Measurements from ENCODE around the gene IL3RA. TPM values are rescaled to one million over a fixed set of nuclear protein-coding genes. Genes with fewer than 3 reads are reported as not detected.
A peak's percentile ranks its signal among the peaks of the same experiment; 100 is the strongest.
"Not testable (repeated sequence)": the region's sequence is repeated elsewhere in the genome, so short reads cannot be mapped to it uniquely, and the experiment has no call there.

Gene IL3RA
- total RNA-seq, 2 experiments from 2014 or later: 0.37 to 0.63 TPM

GRCh38 chrX:1361275-1361674 is 24.7 kb downstream of the IL3RA start:
- POLR2A ChIA-PET: no interaction called here
- Mint-ChIP-seq H3K27me3 (no peaks in the 10 kb centered on the region), H3K9me3 (ENCODE audit: low read depth) (peaks cover 6% of the 10 kb centered on the region), H3K4me3 (no peak overlapping the region), H3K27ac (no peak overlapping the region), H3K36me3 (ENCODE audit: low read depth) (peaks cover 31% of the 10 kb centered on the region), H3K4me1 (peaks cover 3% of the 10 kb centered on the region)
- intact Hi-C loops (cut with DNase I, micrococcal nuclease): no loop called here
- CTCF ChIA-PET: no interaction called here
- ATAC-seq: peak; percentile 44
- peak; percentile 48 for DNase-seq

- POLR2A ChIA-PET: no interaction called here
- intact Hi-C loops (cut with DNase I, micrococcal nuclease): no loop called here
- H3K9me3 Mint-ChIP-seq (ENCODE audit: low read depth): peaks cover 6% of the 10 kb centered on the region
- H3K27me3 Mint-ChIP-seq: no peaks in the 10 kb centered on the region
- no peak for ATAC-seq
- peak overlapping the region; percentile 40 for H3K27ac Mint-ChIP-seq
- DNase-seq: no peak
- H3K36me3 Mint-ChIP-seq (ENCODE audit: low read depth): peaks cover 31% of the 10 kb centered on the region
- H3K4me3 Mint-ChIP-seq: no peak overlapping the region
- H3K4me1 Mint-ChIP-seq: peaks cover 3% of the 10 kb centered on the region
- CTCF ChIA-PET: no interaction called here
Observed at GRCh38 chrX:1361910-1362309, 25.3 kb downstream of the IL3RA start.

GRCh38 chrX:1366363-1366762 is 29.8 kb downstream of the IL3RA start:
- intact Hi-C loops (cut with DNase I, micrococcal nuclease); POLR2A ChIA-PET; H3K4me1 Mint-ChIP-seq; H3K4me3 Mint-ChIP-seq; CTCF ChIA-PET; ATAC-seq; H3K27ac Mint-ChIP-seq; DNase-seq; H3K27me3 Mint-ChIP-seq; H3K9me3 Mint-ChIP-seq (ENCODE audit: low read depth): not testable (repeated sequence)
- H3K36me3 Mint-ChIP-seq (ENCODE audit: low read depth): peaks cover 13% of the 10 kb centered on the region

- H3K36me3 Mint-ChIP-seq (ENCODE audit: low read depth): peaks cover 5% of the 10 kb centered on the region
- no peak for ATAC-seq
Observed at GRCh38 chrX:1368385-1368698, 31.8 kb downstream of the IL3RA start.

GRCh38 chrX:1378306-1378759 is 41.7 kb downstream of the IL3RA start:
- H3K4me3 Mint-ChIP-seq: no peak overlapping the region
- ATAC-seq (no peak), DNase-seq (peak; percentile 3)
- H3K27me3 Mint-ChIP-seq: no peaks in the 10 kb centered on the region
- H3K36me3 Mint-ChIP-seq (ENCODE audit: low read depth): peaks cover 2% of the 10 kb centered on the region
- no peak overlapping the region for H3K27ac Mint-ChIP-seq
- intact Hi-C loops (cut with DNase I, micrococcal nuclease): no loop called here
- H3K4me1 Mint-ChIP-seq: peaks cover 3% of the 10 kb centered on the region
- ChIA-PET CTCF (no interaction called here), POLR2A (no interaction called here)
- H3K9me3 Mint-ChIP-seq (ENCODE audit: low read depth): no peaks in the 10 kb centered on the region

More at GRCh38 chrX:1368385-1368698, 31.8 kb downstream of the IL3RA start:
- Mint-ChIP-seq H3K9me3 (ENCODE audit: low read depth) (no peaks in the 10 kb centered on the region), H3K4me1 (no peaks in the 10 kb centered on the region), H3K27ac (no peak overlapping the region), H3K27me3 (no peaks in the 10 kb centered on the region), H3K4me3 (no peak overlapping the region)
- intact Hi-C loops (cut with DNase I, micrococcal nuclease): no loop called here
- no peak for DNase-seq
- POLR2A ChIA-PET: no interaction called here
- CTCF ChIA-PET: no interaction called here

- intact Hi-C loops (cut with DNase I, micrococcal nuclease): no loop called here
- peaks cover 20% of the 10 kb centered on the region for H3K36me3 Mint-ChIP-seq (ENCODE audit: low read depth)
- CTCF ChIA-PET: no interaction called here
- ATAC-seq: no peak
- POLR2A ChIA-PET: no interaction called here
- H3K4me1 Mint-ChIP-seq: peaks cover 3% of the 10 kb centered on the region
- no peak for DNase-seq
- H3K9me3 Mint-ChIP-seq (ENCODE audit: low read depth): no peaks in the 10 kb centered on the region
- no peaks in the 10 kb centered on the region for H3K27me3 Mint-ChIP-seq
- H3K4me3 Mint-ChIP-seq: no peak overlapping the region
- no peak overlapping the region for H3K27ac Mint-ChIP-seq
Observed at GRCh38 chrX:1380672-1381233, 44.2 kb downstream of the IL3RA start.

- DNase-seq (no peak), ATAC-seq (no peak)
- no peak overlapping the region for H3K27ac Mint-ChIP-seq
- intact Hi-C loops (cut with DNase I, micrococcal nuclease): no loop called here
- H3K4me1 Mint-ChIP-seq: peaks cover 24% of the 10 kb centered on the region
- no peaks in the 10 kb centered on the region for H3K27me3 Mint-ChIP-seq
- H3K9me3 Mint-ChIP-seq (ENCODE audit: low read depth): no peaks in the 10 kb centered on the region
- no peak overlapping the region for H3K4me3 Mint-ChIP-seq
- CTCF ChIA-PET: no interaction called here
- POLR2A ChIA-PET: no interaction called here
- H3K36me3 Mint-ChIP-seq (ENCODE audit: low read depth): peaks cover 59% of the 10 kb centered on the region
Observed at GRCh38 chrX:1384658-1385252, 48.2 kb downstream of the IL3RA start.

- no peak for ATAC-seq
- DNase-seq: no peak
- no peak overlapping the region for H3K27ac Mint-ChIP-seq
- POLR2A ChIA-PET: no interaction called here
- H3K27me3 Mint-ChIP-seq: no peaks in the 10 kb centered on the region
- intact Hi-C loops (cut with DNase I, micrococcal nuclease): no loop called here
- no peak overlapping the region for H3K4me3 Mint-ChIP-seq
- no peaks in the 10 kb centered on the region for H3K9me3 Mint-ChIP-seq (ENCODE audit: low read depth)
- CTCF ChIA-PET: no interaction called here
- peaks cover 23% of the 10 kb centered on the region for H3K4me1 Mint-ChIP-seq
- peaks cover 65% of the 10 kb centered on the region for H3K36me3 Mint-ChIP-seq (ENCODE audit: low read depth)
Observed at GRCh38 chrX:1385253-1386223, 49.0 kb downstream of the IL3RA start.

- Mint-ChIP-seq H3K27ac (no peak overlapping the region), H3K36me3 (ENCODE audit: low read depth) (peaks cover 75% of the 10 kb centered on the region), H3K4me3 (no peak overlapping the region), H3K9me3 (ENCODE audit: low read depth) (no peaks in the 10 kb centered on the region), H3K4me1 (peaks cover 28% of the 10 kb centered on the region), H3K27me3 (no peaks in the 10 kb centered on the region)
- ChIA-PET POLR2A (no interaction called here), CTCF (no interaction called here)
- DNase-seq: no peak
- intact Hi-C loops (cut with DNase I, micrococcal nuclease): no loop called here
- ATAC-seq: no peak
Observed at GRCh38 chrX:1386338-1387127, 49.9 kb downstream of the IL3RA start.

- H3K4me1 Mint-ChIP-seq: peaks cover 28% of the 10 kb centered on the region
- H3K9me3 Mint-ChIP-seq (ENCODE audit: low read depth): no peaks in the 10 kb centered on the region
- H3K36me3 Mint-ChIP-seq (ENCODE audit: low read depth): peaks cover 78% of the 10 kb centered on the region
- no peak overlapping the region for H3K27ac Mint-ChIP-seq
- CTCF ChIA-PET: no interaction called here
- POLR2A ChIA-PET: no interaction called here
- no peak for ATAC-seq
- no peak overlapping the region for H3K4me3 Mint-ChIP-seq
- H3K27me3 Mint-ChIP-seq: no peaks in the 10 kb centered on the region
- DNase-seq: no peak
- intact Hi-C loops (cut with DNase I, micrococcal nuclease): no loop called here
Observed at GRCh38 chrX:1387141-1387776, 50.7 kb downstream of the IL3RA start.

- Mint-ChIP-seq H3K4me1 (peaks cover 34% of the 10 kb centered on the region), H3K4me3 (peak overlapping the region; percentile 46), H3K9me3 (ENCODE audit: low read depth) (no peaks in the 10 kb centered on the region), H3K36me3 (ENCODE audit: low read depth) (peaks cover 74% of the 10 kb centered on the region), H3K27me3 (no peaks in the 10 kb centered on the region), H3K27ac (peak overlapping the region; percentile 3)
- POLR2A ChIA-PET: no interaction called here
- intact Hi-C loops (cut with DNase I, micrococcal nuclease): no loop called here
- DNase-seq (no peak), ATAC-seq (no peak)
- CTCF ChIA-PET: no interaction called here
Observed at GRCh38 chrX:1388651-1389050, 52.1 kb downstream of the IL3RA start.
